ENCODE measurements around the gene CHST1.

DNA sequence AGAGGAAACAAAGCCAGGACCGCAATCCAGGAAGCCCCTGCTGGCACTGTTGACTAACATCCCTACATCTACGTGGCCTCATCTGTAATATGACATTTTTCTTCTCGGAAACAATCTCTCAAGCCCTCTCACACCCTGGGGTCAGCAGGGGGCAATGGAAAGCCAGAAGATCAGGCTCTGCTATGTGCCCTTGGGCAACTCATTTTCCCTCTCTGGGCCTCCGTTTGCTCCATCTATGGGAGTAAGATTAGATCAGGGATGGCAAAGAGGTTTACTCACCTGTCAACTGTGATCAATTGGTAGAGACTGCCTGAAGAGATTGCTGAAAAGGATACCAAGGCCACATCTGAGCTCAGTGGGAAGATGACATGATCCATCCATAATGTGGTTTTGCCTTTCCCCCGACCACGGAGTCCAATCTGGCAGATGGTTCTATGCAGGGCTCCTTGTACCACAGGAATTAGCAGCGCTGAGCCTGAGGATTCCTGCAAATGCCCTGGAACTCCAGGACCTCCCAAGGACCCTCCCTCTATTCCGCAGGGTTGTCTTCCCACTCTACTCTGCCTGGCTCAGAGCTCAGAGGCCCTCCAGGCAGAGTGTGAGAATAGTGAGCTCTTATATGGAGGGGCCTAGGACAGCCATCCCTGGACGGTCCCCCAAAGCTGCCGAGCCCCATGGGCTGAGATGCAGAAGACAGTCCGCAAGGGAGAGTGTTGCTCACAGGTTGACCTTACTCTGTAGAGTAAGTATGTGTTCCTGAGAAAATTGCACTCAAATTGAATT, 66.1 kb downstream of the CHST1 start:
- TF ChIP-seq, protein P1, sequence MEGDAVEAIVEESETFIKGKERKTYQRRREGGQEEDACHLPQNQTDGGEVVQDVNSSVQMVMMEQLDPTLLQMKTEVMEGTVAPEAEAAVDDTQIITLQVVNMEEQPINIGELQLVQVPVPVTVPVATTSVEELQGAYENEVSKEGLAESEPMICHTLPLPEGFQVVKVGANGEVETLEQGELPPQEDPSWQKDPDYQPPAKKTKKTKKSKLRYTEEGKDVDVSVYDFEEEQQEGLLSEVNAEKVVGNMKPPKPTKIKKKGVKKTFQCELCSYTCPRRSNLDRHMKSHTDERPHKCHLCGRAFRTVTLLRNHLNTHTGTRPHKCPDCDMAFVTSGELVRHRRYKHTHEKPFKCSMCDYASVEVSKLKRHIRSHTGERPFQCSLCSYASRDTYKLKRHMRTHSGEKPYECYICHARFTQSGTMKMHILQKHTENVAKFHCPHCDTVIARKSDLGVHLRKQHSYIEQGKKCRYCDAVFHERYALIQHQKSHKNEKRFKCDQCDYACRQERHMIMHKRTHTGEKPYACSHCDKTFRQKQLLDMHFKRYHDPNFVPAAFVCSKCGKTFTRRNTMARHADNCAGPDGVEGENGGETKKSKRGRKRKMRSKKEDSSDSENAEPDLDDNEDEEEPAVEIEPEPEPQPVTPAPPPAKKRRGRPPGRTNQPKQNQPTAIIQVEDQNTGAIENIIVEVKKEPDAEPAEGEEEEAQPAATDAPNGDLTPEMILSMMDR (IDR thresholded peaks at IDR 0.05) = no peak
- TF ChIP-seq POLR2A (IDR thresholded peaks at IDR 0.05) = no peak
